Measurements from ENCODE around the gene DHRS7C. TPM values are rescaled to one million over a fixed set of nuclear protein-coding genes. Genes with fewer than 3 reads are reported as not detected.

DHRS7C gene
- not detected in 2 replicates for total RNA-seq (2014; rRNA removed; shearing (Covaris generic))

- DNase-seq (ENCODE audit: low spot score) = no peak
Measured at GRCh38 chr17:9790889-9791876, at the start of gene DHRS7C. DHRS7C (minus strand) TSS chr17:9791592; CDS start chr17:9791284, 308 bp downstream.

GRCh38 chr17:9839433-9839832, 48.0 kb upstream of the DHRS7C start:
- no peak for DNase-seq (ENCODE audit: low spot score)

- DNase-seq (ENCODE audit: low spot score) = no peak
Measured at GRCh38 chr17:9837551-9838471, 46.4 kb upstream of the DHRS7C start.

- DNase-seq (ENCODE audit: low spot score) = no peak
Measured at GRCh38 chr17:9833922-9834321, 42.5 kb upstream of the DHRS7C start.

- no peak for DNase-seq (ENCODE audit: low spot score)
Measured at GRCh38 chr17:9830711-9831110, 39.3 kb upstream of the DHRS7C start.

- no peak for DNase-seq (ENCODE audit: low spot score)
Measured at GRCh38 chr17:9829343-9829742, 38.0 kb upstream of the DHRS7C start.

- no peak for DNase-seq (ENCODE audit: low spot score)
Measured at GRCh38 chr17:9828296-9829295, 37.2 kb upstream of the DHRS7C start.

- DNase-seq (ENCODE audit: low spot score) = no peak
Measured at GRCh38 chr17:9825641-9826150, 34.3 kb upstream of the DHRS7C start, which contains the start of gene GLP2R. GLP2R (plus strand) TSS chr17:9825924; CDS start chr17:9826064, 140 bp downstream.

- DNase-seq (ENCODE audit: low spot score) = no peak
Measured at GRCh38 chr17:9824797-9825338, 33.5 kb upstream of the DHRS7C start.

GRCh38 chr17:9824094-9824493, 32.7 kb upstream of the DHRS7C start:
- DNase-seq (ENCODE audit: low spot score) = no peak

GRCh38 chr17:9821921-9822320, 30.5 kb upstream of the DHRS7C start, which contains the start of gene GSG1L2:
GSG1L2 (minus strand) TSS chr17:9822079; CDS start chr17:9822071, 8 bp downstream.
- no peak for DNase-seq (ENCODE audit: low spot score)

- no peak for DNase-seq (ENCODE audit: low spot score)
Measured at GRCh38 chr17:9820448-9820847, 29.1 kb upstream of the DHRS7C start.

GRCh38 chr17:9818760-9819159, 27.4 kb upstream of the DHRS7C start:
- no peak for DNase-seq (ENCODE audit: low spot score)

- DNase-seq (ENCODE audit: low spot score) = peak; percentile 46
Measured at GRCh38 chr17:9817086-9817485, 25.7 kb upstream of the DHRS7C start.

- DNase-seq (ENCODE audit: low spot score) = no peak
Measured at GRCh38 chr17:9816472-9816871, 25.1 kb upstream of the DHRS7C start.

GRCh38 chr17:9814337-9814945, 23.0 kb upstream of the DHRS7C start:
- no peak for DNase-seq (ENCODE audit: low spot score)

- DNase-seq (ENCODE audit: low spot score) = no peak
Measured at GRCh38 chr17:9813166-9813565, 21.8 kb upstream of the DHRS7C start.

GRCh38 chr17:9811537-9811936, 20.1 kb upstream of the DHRS7C start:
- no peak for DNase-seq (ENCODE audit: low spot score)

GRCh38 chr17:9811086-9811485, 19.7 kb upstream of the DHRS7C start:
- DNase-seq (ENCODE audit: low spot score) = no peak

Data from HT-29 (cell line).